Natural killer cell treated with Interleukin-12 subunit alpha and Interleukin-12 subunit beta and Interleukin-15 and Interleukin-18, amount 100 ng/mL, for 72 hours (primary cell): ENCODE results near the gene STAB2. TPM values are rescaled to one million over a fixed set of nuclear protein-coding genes. Genes with fewer than 3 reads are reported as not detected.

ENCODE experiments used
- ATAC-seq, 2 donors: fragments of 150-1000 bp; cut with Tn5 transposase in 1 of 2; sonication (Bioruptor Pico), chemical (Tn5 transposase) in 1 of 2; 2 replicates each; pipeline ENCODE4 v1.10.0; 2021
- DNase-seq: peaks from one replicate; pipeline ENCODE4 v3.0.0; 2022; ENCODE audit warnings: low spot score
- H3K27ac Mint-ChIP-seq, 2 donors: 1 replicate in 1 of 2; 2 replicates in 1 of 2; pipeline ENCODE4 v1.8.0; 2022; ENCODE audit warnings: mixed read lengths in 2 of 2, mild to moderate bottlenecking in 1 of 2, moderate library complexity in 1 of 2
- H3K27me3 Mint-ChIP-seq, 2 donors: 1 replicate in 1 of 2; 2 replicates in 1 of 2; pipeline ENCODE4 v1.8.0; 2022; ENCODE audit warnings: mixed read lengths in 2 of 2
- H3K36me3 Mint-ChIP-seq: one replicate; pipeline ENCODE4 v1.8.0; 2022; ENCODE audit warnings: mixed read lengths
- H3K4me1 Mint-ChIP-seq, 2 donors: 1 replicate in 1 of 2; 2 replicates in 1 of 2; pipeline ENCODE4 v1.8.0; 2022; ENCODE audit warnings: low read depth in 2 of 2, mixed read lengths in 2 of 2, mild to moderate bottlenecking in 1 of 2
- H3K4me3 Mint-ChIP-seq: one replicate; pipeline ENCODE4 v1.8.0; 2022; ENCODE audit warnings: mixed read lengths
- H3K9me3 Mint-ChIP-seq: 2 replicates; pipeline ENCODE4 v1.8.0; 2022; ENCODE audit warnings: mixed read lengths
- total RNA-seq, 2 donors: library from RNA; stranded (reverse); gene quantifications; one replicate each; pipeline ENCODE4 v1.2.3, GENCODE V29; 2022

STAB2 gene
- total RNA-seq, 2 donors from 2014 or later: not detected

DNA sequence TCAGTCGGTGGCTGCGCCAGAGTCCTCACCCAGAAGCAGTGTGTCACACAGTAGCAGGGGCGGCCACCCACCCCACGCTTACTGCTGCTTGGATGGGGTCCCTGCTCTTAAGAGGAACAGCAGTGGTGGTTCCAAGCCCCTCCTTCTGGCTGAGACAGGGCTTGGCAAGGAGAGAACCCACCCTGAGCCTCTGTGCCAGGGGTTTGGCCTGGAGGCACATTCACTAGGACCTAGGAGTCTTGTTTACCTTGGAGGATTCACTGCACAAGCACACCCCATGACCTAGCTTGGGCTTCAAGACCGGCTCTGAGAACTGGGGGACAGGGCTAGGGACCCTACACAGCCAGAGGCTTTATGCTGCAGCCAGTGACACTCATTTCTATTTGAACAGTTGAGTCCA is 175.4 kb downstream of the STAB2 start:
- Mint-ChIP-seq H3K4me1 (no peaks in the 10 kb centered on the region), H3K9me3 (no peaks in the 10 kb centered on the region), H3K4me3 (no peak overlapping the region), H3K27ac (no peak overlapping the region), H3K36me3 (no peaks in the 10 kb centered on the region), H3K27me3 (no peaks in the 10 kb centered on the region)
- ATAC-seq: no peak
- DNase-seq: no peak

DNA sequence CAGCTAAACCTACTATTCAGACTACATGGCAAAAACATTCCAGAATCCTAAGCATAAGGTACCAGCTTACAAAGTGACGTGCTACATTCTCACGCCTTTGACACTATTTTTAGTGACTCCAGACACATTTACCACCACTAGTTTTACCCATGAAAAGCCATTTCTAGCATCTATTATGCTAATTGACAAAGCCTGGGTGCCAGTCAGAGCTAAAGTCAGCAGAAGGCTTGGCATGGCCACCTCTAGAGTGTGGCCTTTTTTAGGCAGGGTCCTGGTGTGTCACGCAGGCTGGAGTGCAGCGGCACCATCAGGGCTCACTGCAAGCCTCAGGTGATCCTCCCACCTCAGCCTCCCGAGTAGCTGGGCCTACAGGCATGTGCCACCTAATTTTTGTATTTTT is 178.2 kb downstream of the STAB2 start:
- Mint-ChIP-seq H3K27me3 (no peaks in the 10 kb centered on the region), H3K9me3 (no peaks in the 10 kb centered on the region), H3K4me1 (no peaks in the 10 kb centered on the region), H3K4me3 (no peak overlapping the region), H3K36me3 (no peaks in the 10 kb centered on the region), H3K27ac (no peak overlapping the region)
- no peak for ATAC-seq
- no peak for DNase-seq

DNA sequence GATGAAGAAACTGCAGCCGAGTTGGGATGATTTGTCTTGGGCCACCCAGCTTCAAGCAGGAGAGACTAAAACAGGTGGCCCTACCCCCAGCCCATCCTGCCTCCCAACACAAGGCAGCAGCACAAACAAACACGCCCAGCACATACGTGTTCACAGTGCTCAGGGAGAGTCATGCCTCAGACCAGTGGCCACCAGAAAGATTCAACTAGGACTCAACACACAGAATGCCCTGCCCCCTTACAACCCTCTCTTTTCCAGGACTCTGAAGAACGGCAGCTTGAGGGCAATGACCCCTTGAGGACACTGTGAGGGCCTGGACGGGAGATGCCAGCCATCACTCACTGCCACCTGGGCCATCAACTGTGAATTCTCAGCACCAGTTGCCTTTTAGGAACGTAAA is 179.0 kb downstream of the STAB2 start:
- Mint-ChIP-seq H3K27me3 (no peaks in the 10 kb centered on the region), H3K4me1 (no peaks in the 10 kb centered on the region), H3K27ac (no peak overlapping the region), H3K9me3 (no peaks in the 10 kb centered on the region), H3K36me3 (no peaks in the 10 kb centered on the region), H3K4me3 (no peak overlapping the region)
- ATAC-seq: no peak
- no peak for DNase-seq

DNA sequence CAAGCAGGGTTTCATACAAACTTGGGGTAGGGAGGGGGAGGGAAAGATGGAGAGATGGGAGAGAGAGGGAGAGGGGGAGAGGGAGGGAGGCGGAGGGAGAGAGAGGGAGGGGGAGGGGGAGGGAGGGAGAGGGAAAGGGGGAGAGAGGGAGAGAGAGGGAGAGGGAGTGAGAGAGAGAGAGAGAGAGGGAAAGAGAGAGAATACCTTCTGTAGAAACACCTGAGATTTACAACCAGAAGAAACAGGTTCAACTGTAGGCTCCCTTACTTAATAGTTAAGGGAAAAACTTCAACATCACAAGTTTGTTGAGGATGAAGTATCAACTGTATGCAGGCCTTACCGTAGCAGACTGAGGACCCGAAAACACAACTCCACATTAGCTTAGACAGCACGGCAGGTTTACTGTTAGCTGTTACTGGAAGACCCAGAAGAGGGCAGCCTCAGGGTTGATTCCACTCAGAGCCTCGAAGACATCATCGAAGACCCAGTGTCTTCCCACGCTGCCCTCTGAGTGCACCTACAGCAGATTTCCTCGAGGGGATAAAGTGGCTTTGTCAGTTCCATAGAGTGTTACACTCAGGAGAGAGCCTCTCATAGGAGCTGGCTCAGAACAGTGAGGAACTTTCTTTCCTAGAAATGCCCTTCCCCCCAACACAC is 181.5 kb downstream of the STAB2 start:
- Mint-ChIP-seq H3K27ac (no peak overlapping the region), H3K9me3 (no peaks in the 10 kb centered on the region), H3K36me3 (no peaks in the 10 kb centered on the region), H3K27me3 (no peaks in the 10 kb centered on the region), H3K4me3 (no peak overlapping the region), H3K4me1 (no peaks in the 10 kb centered on the region)
- no peak for ATAC-seq
- DNase-seq: no peak

DNA sequence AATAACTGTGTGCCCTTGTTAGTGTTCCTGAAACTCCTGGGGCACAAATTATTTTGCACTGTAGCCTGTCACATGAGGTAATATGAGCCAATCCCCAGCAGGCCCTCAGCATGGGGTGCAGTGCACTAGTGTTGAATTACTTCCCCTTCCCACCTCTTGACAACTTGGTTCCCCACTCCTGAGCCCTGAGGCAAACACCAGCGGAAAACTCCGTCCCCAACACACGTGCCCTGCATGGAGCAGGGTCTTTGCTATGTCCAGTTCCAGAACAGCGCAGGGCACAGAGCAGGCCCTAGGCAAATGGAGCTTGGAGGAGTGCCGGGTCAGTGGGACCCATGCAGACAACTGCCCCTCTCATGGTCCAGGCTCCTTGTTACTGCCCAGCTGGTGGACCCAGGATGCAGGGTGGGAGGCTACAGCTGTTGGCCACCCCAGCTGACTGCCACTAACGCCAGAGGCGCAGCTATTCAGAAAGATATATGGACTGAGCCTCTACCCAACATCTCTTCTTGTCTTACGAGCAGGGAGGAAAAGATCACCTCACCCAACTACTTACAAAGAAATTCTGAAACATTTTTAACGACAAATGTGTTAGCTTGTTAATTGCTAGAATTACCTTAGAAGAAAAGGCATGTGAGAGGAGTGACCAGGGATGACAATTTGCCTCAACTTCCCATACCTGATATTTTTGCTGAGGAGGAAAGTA is 182.3 kb downstream of the STAB2 start:
- no peaks in the 10 kb centered on the region for H3K36me3 Mint-ChIP-seq
- no peak overlapping the region for H3K27ac Mint-ChIP-seq
- ATAC-seq (no peak), DNase-seq (no peak)
- H3K27me3 Mint-ChIP-seq: no peaks in the 10 kb centered on the region
- no peaks in the 10 kb centered on the region for H3K4me1 Mint-ChIP-seq
- no peaks in the 10 kb centered on the region for H3K9me3 Mint-ChIP-seq
- no peak overlapping the region for H3K4me3 Mint-ChIP-seq

DNA sequence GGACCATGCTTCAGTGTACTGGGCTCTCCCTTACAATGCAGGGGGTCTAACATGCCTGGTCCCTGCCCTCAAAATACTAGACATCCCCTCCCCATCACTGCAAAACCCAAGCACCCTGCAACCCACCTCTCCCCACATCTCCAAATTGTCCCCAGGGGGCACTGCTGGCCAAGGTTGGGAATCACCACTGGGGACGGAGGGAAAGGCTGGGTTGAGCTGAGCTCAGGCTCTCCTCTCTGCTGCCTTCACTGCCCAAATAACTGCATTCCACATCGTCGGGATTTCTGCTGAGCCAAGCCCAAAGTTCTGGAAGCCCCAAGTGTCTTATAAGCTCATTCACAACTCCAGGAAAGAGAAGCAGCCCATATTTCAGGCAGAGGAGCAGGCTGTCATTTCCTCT is 184.4 kb downstream of the STAB2 start:
- H3K4me3 Mint-ChIP-seq: no peak overlapping the region
- H3K9me3 Mint-ChIP-seq: no peaks in the 10 kb centered on the region
- H3K4me1 Mint-ChIP-seq: no peaks in the 10 kb centered on the region
- DNase-seq (no peak), ATAC-seq (no peak)
- H3K27ac Mint-ChIP-seq: no peak overlapping the region
- no peaks in the 10 kb centered on the region for H3K36me3 Mint-ChIP-seq
- no peaks in the 10 kb centered on the region for H3K27me3 Mint-ChIP-seq

DNA sequence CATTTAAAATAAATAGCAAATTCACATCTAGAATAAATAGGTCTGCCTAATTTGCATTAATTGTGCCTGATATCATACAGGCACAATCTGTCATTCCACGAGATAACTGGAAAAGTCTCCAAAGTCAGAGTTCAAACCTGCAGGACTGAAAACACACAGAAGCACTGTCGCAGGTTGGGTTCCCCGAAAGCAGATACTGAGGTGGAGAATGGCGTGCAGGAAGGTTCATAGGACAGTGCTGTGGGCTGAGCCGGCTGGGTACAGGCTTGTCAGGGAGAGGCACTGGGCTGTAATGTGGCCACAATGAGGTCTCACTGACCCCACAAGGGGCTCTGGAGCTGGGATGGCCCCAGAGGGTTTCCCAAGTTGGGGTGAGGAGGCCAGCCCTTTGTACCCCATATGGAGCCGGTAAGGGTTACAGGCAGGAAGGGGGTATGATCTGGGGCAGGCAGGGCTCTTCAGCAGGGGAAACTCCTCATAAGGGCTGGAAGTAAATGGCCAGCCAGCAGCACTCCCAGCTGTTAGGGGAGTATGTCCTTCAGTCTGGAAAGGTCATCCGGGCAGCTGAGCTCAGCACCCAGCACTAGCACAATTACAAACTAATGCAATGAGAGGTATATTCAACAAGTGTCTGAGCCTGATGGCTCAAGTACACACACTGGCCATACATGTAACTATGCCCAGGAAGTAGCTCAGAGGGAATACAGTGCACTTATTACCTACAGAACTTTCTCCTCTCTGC is 185.5 kb downstream of the STAB2 start:
- H3K9me3 Mint-ChIP-seq: no peaks in the 10 kb centered on the region
- H3K27me3 Mint-ChIP-seq: no peaks in the 10 kb centered on the region
- H3K4me3 Mint-ChIP-seq: no peak overlapping the region
- H3K4me1 Mint-ChIP-seq: no peaks in the 10 kb centered on the region
- no peak for DNase-seq
- ATAC-seq: no peak
- H3K36me3 Mint-ChIP-seq: no peaks in the 10 kb centered on the region
- no peak overlapping the region for H3K27ac Mint-ChIP-seq

DNA sequence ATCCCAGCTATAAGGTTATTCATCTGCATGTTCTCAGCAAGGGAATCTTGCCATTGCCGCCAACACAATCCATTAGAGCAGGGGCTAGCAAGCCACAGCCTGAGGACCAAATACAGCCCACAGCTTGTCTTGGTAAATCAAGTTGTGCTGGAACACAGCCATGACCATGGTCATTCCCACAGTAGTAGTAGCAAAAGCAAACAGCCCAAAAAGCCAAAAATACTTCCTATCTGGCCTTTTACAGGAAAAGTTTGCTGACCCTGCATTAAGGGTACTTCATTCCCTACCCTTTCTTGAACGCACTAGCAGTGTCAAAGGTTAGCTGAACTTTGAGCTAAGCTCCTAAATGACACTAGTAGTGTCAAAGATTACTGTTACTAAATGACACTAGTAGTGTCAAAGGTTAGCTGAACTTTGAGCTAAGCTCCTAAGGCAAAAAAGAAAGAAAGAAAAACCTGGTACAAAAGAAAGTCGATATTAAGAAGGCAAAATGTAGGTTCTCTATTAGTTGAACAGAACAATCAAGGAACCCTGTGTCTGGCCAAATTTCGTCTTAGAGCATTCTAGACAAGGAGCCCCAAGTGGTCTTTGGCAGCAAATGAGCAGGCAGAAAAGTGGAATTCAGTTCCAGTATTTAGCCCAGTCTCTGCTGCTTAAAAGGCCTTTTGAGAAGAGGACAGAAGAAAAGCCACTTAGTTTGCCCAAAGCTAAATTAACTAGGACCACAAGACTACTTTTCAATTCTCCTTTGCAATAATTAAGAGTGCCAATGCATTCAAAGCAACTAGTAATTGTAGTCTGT is 186.2 kb downstream of the STAB2 start:
- no peaks in the 10 kb centered on the region for H3K4me1 Mint-ChIP-seq
- no peak overlapping the region for H3K4me3 Mint-ChIP-seq
- H3K36me3 Mint-ChIP-seq: no peaks in the 10 kb centered on the region
- ATAC-seq: no peak
- no peak overlapping the region for H3K27ac Mint-ChIP-seq
- no peaks in the 10 kb centered on the region for H3K27me3 Mint-ChIP-seq
- no peak for DNase-seq
- no peaks in the 10 kb centered on the region for H3K9me3 Mint-ChIP-seq

DNA sequence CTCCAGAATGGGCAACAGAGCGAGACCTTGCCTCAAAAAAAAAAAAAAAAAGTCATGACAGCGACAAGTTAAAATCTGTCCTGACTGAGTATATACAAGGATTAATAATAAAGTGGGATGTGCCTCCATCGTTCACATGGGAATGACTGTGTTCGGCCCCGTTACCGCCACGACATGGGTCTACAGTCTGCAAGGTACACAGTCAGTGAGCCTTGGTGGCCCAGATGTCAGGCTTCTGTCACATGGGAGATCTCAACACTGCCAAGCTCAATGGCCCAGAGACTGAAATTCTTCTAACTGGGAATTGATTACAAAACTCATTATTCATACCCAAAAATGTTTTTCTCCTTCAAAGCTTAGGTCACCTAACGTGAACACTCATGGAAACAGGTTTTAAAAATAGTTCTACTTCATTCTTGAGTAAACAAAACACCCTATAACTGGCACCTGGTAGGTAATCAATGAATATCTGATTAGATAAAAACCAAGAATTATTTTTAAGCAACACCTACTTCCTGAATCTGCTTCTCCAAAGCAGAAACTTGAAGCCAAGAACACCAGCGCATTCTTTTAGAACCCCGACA is 188.0 kb downstream of the STAB2 start:
- no peaks in the 10 kb centered on the region for H3K36me3 Mint-ChIP-seq
- H3K4me1 Mint-ChIP-seq: no peaks in the 10 kb centered on the region
- ATAC-seq (no peak), DNase-seq (no peak)
- H3K9me3 Mint-ChIP-seq: no peaks in the 10 kb centered on the region
- H3K27ac Mint-ChIP-seq: no peak overlapping the region
- no peak overlapping the region for H3K4me3 Mint-ChIP-seq
- no peaks in the 10 kb centered on the region for H3K27me3 Mint-ChIP-seq

DNA sequence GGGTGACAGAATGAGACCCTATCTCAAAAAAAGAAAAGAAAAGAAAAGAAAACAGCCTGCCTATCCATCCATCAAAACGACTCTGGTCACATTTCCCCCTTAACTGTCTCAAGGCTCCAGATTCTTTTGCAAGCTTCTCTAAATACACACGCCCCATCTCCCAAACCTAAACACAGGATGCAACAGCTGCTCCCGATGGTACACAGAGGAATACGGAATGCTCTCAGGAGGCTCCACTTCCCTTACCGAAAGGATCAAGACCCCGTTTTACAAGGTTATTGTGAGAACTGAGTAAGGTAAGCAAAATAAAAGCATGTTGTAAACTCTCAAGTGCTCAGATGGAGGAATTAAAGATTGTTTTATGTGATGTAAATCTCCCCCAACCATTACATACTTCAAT is 191.7 kb downstream of the STAB2 start:
- no peak for DNase-seq
- Mint-ChIP-seq H3K9me3 (no peaks in the 10 kb centered on the region), H3K27ac (no peak overlapping the region), H3K4me3 (no peak overlapping the region), H3K27me3 (no peaks in the 10 kb centered on the region), H3K36me3 (no peaks in the 10 kb centered on the region), H3K4me1 (no peaks in the 10 kb centered on the region)
- no peak for ATAC-seq

DNA sequence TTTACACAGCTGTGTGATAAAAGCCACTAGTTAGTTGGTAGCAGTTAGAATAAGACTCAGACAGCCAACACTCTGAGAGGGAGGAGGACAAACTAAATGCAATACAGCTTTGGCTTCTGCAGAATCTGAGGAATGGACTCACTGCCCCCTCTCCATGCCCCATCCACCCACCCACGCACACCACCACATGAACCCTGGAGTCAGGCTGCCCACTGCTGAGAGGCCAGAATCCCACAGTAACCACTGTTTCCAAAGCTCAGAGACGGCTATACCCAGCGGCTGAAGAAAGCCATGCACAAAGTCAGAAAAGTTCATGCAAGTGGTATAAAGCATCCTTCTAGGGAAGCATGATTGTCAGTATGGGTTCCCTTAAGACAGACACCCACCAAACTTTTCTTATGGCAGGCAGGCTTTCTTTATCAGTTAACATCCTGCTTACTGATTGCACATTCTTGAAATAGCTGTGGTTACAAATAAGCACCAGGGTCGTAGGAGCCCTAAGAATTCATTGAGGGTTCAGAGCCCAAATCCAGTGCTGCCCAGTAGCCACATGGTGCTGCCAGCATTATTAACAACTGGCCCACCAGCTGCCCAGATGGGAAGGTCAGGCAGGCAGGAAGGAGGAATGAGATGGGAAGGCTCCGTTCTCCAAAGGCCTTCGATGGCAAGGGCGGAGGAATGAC is 192.5 kb downstream of the STAB2 start:
- H3K27me3 Mint-ChIP-seq: no peaks in the 10 kb centered on the region
- no peaks in the 10 kb centered on the region for H3K36me3 Mint-ChIP-seq

DNA sequence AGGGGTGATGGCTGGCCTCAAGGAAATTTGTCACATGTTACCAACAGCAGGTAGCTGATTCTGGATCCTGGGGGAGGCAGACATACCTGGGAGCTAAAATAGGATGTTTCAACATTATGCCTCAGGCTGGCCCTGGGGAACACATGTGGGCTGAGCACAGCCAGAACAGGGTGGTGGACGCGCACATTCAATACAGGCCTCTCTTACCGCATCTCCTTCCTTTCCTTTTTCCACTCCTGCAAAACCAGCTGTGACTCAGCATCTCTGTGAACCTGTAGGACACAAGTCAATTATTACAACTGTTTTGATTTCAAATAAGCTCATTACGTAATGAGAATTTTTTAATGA is 193.0 kb downstream of the STAB2 start:
- Mint-ChIP-seq H3K36me3 (no peaks in the 10 kb centered on the region), H3K27me3 (no peaks in the 10 kb centered on the region), H3K4me1 (no peaks in the 10 kb centered on the region), H3K27ac (no peak overlapping the region), H3K9me3 (no peaks in the 10 kb centered on the region), H3K4me3 (no peak overlapping the region)
- ATAC-seq (no peak), DNase-seq (no peak)

More for the DNA sequence above, 192.5 kb downstream of the STAB2 start:
- ATAC-seq: no peak
- Mint-ChIP-seq H3K27ac (no peak overlapping the region), H3K9me3 (no peaks in the 10 kb centered on the region), H3K4me3 (no peak overlapping the region), H3K4me1 (no peaks in the 10 kb centered on the region)
- no peak for DNase-seq

DNA sequence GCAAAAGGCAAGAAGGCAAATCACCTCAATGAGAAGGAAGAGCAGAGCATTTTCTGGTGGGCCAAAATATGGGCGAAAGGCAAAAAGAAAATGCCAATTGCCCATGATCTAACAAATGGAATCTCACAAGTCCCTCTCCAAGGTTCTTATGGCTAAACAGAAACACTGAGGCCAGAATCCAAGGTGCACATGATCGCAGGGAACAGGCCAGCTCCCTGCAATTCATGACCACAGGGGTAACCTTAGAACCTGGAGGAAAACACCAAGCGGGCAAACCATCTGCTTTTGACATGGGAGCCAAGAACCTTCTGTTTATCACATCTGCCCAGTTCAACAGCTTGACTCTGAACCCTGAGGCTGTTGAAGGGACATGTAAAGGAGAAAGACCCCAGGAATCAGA is 193.9 kb downstream of the STAB2 start:
- Mint-ChIP-seq H3K27me3 (no peaks in the 10 kb centered on the region), H3K36me3 (no peaks in the 10 kb centered on the region), H3K27ac (no peak overlapping the region), H3K9me3 (no peaks in the 10 kb centered on the region), H3K4me3 (no peak overlapping the region), H3K4me1 (no peaks in the 10 kb centered on the region)
- DNase-seq (no peak), ATAC-seq (no peak)
